ENCODE results near the gene RAD51B.

Gene RAD51B

GRCh38 chr14:68239988-68240771, 420.6 kb downstream of the RAD51B start:
- no peak for DNase-seq

- no peak for DNase-seq
Observed at GRCh38 chr14:68241862-68242487, 422.4 kb downstream of the RAD51B start.

- DNase-seq, result no peak
Observed at GRCh38 chr14:68243450-68244010, 424.0 kb downstream of the RAD51B start.

GRCh38 chr14:68244262-68244980, 424.8 kb downstream of the RAD51B start:
- DNase-seq, result no peak

- DNase-seq, result no peak
Observed at GRCh38 chr14:68245146-68246073, 425.8 kb downstream of the RAD51B start.

- DNase-seq, result no peak
Observed at GRCh38 chr14:68246074-68246785, 426.7 kb downstream of the RAD51B start.

GRCh38 chr14:68246786-68247105, 427.2 kb downstream of the RAD51B start:
- DNase-seq, result no peak

DNA sequence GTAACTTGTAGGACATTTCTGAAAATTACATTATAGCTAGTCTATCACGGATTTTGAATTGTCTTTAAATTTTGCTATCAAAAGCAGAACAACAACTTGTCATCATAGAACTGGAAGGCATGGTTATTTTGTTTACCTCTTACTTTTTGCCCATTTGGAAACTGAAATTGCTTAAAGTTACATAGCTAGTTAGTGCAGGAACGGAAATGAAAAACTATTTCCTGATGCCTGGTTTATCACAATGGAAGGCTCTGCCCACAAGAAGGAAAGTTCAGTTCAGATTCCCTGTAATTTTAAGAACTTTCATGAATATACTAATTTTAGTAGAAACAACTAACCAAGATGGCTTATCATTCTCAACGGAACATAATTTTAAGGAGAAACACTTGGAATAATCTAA, 427.7 kb downstream of the RAD51B start:
- DNase-seq, result no peak

DNA sequence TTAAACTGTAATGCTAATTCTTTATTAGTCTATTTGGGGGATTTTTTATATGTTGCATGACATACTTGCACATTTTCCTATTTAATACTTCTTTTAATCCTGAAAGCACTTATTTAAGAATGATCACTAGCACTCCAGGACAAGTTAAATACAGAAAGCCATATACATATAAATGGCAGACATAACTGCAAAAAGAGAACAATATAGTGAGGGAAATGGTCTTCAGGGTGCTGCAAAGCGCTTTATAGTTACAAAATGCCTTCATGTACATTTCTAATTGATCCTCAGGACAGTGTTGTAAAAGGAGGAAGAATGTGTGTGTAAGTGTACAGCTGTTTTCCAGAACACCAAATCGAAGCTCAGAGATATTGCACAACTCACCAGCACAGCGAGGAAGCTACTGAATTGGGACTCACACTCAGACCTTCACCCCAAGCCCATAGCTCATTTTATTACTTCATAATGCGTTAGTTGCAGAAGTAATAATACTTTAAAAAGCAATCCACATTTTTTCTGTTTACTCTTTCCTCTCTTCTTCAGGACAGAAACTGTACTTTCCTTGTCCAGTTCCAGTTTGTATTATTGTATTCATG, 428.2 kb downstream of the RAD51B start:
- DNase-seq, result no peak

GRCh38 chr14:68248481-68249255, 429.1 kb downstream of the RAD51B start:
- DNase-seq, result peak in 1 of 2 donors; percentile 85

DNA sequence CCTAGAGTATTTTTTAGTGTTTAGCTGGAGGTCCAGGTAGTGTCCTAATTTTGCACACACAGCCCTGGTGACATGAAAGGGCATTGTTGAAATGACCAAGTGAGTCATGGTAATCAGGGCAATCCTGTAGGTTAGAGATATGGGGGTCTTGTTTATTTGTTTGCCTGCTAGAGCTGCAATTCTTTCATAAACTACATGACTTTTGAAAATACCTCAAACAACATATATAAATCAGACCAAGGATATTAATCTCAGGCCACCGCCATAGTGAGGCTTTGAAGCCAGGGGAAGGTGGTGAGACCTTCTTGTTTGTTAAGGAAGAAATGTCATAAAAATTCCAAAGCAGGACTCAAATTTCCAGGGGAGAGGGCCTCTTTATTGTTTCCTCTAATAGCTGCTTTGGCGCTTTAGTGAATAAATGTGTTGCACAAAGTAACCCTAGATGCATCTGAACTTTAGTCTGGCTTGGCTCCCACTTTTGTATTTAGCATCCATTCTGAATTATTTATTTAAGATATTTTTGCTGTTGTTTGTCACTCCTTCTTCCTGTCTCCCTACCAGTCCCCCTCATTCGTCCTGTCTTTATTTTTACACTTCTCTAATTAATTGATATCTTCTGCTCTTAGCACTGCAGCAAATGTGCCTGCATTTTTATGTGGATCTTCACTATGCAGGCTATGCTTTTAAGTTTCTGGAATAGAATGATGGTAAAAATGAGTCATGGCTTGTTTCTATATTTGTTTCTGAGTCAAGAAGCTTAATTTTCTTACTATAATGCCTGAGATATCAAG, 430.3 kb downstream of the RAD51B start:
- DNase-seq, result peak in 1 of 2 donors; percentile 33

DNA sequence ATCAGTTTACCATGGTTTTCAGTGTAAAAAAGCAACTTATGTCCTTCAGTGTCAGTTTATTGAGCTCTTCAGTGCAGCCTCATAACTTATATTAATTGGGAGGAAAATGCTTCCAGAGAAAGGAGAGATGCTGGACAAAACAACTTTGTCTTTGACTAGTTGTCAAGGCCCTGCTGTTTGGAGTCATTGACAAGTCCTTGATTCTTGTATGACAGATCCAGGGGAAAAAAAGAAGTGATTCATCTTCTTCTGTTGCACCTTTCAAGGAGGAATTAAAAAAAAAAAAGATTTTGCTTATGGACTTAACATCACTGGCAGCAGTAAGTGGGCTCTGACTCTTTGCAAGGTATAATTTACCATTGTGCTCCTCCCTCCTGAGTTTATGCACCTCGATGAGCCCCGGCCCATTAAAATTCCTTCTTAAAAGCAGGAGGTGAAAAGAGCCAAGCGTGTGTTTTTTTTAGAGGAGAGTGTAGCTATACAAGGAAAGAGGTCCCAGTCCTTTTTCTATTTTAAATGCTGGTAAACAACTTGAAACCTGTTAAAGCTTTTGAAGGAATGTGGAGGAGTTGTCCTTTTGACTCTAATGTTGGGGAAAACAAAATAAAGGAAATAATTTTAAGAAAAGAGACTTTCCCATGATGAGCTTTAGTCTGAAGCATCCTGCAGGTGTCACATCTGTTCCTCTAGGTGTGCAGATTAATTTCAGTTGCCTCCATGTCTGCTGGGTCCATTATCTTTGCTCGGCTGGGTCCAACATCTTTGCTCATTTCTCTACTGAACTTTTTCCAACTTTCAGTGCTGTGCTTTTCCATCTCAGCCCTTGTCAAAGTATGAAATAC, 431.6 kb downstream of the RAD51B start:
- no peak for DNase-seq

- DNase-seq, result no peak
Observed at GRCh38 chr14:68251769-68252100, 432.2 kb downstream of the RAD51B start.

DNA sequence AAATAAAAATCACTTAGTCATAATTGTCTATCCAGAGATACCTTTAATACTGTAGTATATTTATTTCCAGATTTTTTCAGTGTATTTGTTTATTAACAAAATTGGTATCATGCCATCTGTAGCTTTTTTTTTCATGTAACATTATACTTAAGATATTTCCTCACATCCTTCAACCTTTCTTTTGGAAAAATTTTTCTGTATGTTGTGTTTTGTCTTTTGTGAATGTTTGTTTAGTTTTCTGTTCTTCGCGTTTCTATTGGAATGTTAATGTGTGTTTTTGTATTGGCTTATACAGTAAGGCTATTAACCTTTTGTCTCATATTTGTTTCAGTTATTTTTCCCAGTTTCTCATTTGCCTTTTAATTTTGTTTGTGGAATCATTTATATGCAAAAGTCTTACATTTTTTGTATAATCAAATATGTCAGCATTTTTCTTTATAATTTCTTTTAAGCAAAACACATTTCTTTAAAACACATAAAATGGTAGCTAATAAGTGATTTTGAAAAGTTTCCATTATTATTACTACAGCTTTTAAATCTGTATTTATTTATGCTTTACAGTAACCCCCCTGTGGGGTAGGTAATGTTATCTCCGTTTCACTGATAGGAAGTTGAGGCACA, 433.7 kb downstream of the RAD51B start:
- DNase-seq, result no peak

GRCh38 chr14:68253878-68254528, 434.4 kb downstream of the RAD51B start:
- no peak for DNase-seq

DNA sequence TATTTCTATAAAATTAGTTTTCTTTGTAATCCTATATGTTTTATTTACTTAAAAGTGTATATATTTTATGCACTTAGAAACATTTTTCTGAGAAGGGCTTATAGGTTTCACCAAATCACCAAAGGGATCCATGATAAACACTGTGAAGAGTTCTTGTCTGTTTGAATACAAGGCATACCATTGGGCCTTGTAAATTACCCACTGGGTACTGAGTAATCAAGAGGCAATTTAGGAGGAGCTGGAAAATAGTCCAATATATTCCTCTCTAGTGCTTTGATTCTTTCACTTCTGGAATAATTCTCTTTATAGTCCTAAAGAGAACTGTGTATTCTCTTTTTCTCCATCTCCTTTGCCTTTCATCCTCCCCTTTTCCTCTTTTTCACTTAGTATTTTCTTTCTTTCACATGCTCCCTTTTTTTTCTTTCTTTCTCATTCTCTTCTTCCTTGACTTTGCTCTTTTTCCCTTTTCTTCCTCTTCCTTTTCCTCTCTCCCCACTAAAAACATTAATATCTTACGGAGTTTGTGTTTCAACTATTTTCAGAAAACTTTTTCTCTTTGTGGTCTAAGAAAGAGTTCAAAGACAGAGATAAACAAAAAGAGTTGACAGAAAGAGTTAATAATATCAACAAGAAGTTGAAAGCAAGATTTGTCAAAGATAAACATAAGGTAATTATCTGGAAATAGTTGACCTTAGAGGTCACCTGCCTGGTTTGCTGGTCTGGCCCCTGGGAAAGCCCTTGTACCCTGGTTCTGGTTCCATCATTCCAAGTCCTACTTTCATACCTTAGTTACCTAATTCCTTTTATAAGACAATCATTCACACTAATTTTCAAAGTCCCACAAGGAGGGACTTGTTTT, 435.3 kb downstream of the RAD51B start:
- DNase-seq, result no peak

GRCh38 chr14:68255693-68256178, 436.2 kb downstream of the RAD51B start:
- DNase-seq, result no peak
